Pons (tissue), 1 donor: ENCODE results near the gene PANX3.
A peak's percentile ranks its signal among the peaks of the same experiment; 100 is the strongest.

ENCODE experiments used
- DNase-seq: peaks from one replicate; pipeline ENCODE4 v3.0.0-alpha.2; 2016; ENCODE audit warnings: low spot score

PANX3 gene

GRCh38 chr11:124618863-124619262 lies 7.6 kb downstream of the PANX3 start:
- DNase-seq = no peak

- peak; percentile 95 for DNase-seq
Measured at GRCh38 chr11:124622531-124623451, 11.6 kb downstream of the PANX3 start, which contains the start of gene TBRG1. Gene TBRG1, plus strand, starts transcription at chr11:124622864. Its CDS starts 220 bp downstream, at chr11:124623084.

- DNase-seq = no peak
Measured at GRCh38 chr11:124623861-124624525, 12.8 kb downstream of the PANX3 start.

GRCh38 chr11:124625504-124626168 lies 14.4 kb downstream of the PANX3 start:
- DNase-seq = no peak

GRCh38 chr11:124627546-124627945 lies 16.3 kb downstream of the PANX3 start:
- no peak for DNase-seq

- DNase-seq = no peak
Measured at GRCh38 chr11:124629961-124630360, 18.7 kb downstream of the PANX3 start.

GRCh38 chr11:124633355-124633754 lies 22.1 kb downstream of the PANX3 start:
- no peak for DNase-seq

- DNase-seq = no peak
Measured at GRCh38 chr11:124635932-124636331, 24.7 kb downstream of the PANX3 start.

- DNase-seq = no peak
Measured at GRCh38 chr11:124638500-124638899, 27.3 kb downstream of the PANX3 start.

- DNase-seq = no peak
Measured at GRCh38 chr11:124639186-124639585, 28.0 kb downstream of the PANX3 start.

GRCh38 chr11:124640666-124641065 lies 29.4 kb downstream of the PANX3 start:
- no peak for DNase-seq

- no peak for DNase-seq
Measured at GRCh38 chr11:124642628-124643027, 31.4 kb downstream of the PANX3 start.

GRCh38 chr11:124643042-124643604 lies 31.9 kb downstream of the PANX3 start:
- no peak for DNase-seq

GRCh38 chr11:124643605-124644425 lies 32.6 kb downstream of the PANX3 start:
- no peak for DNase-seq

GRCh38 chr11:124644426-124645280 lies 33.4 kb downstream of the PANX3 start:
- peak; percentile 74 for DNase-seq

- DNase-seq = no peak
Measured at GRCh38 chr11:124646148-124646547, 34.9 kb downstream of the PANX3 start.

- no peak for DNase-seq
Measured at GRCh38 chr11:124648610-124649009, 37.4 kb downstream of the PANX3 start.

GRCh38 chr11:124656774-124657630 lies 45.8 kb downstream of the PANX3 start:
- no peak for DNase-seq

- DNase-seq = no peak
Measured at GRCh38 chr11:124657904-124658303, 46.7 kb downstream of the PANX3 start.
